Measurements from ENCODE around the gene CTSO. TPM values are rescaled to one million over a fixed set of nuclear protein-coding genes. Genes with fewer than 3 reads are reported as not detected.
"Not testable (repeated sequence)": the region's sequence is repeated elsewhere in the genome, so short reads cannot be mapped to it uniquely, and the experiment has no call there.

CTSO gene
- polyA plus RNA-seq, 6 donors from 2014 or later, result 43.7 to 84.7 (median 53.1) TPM

DNA sequence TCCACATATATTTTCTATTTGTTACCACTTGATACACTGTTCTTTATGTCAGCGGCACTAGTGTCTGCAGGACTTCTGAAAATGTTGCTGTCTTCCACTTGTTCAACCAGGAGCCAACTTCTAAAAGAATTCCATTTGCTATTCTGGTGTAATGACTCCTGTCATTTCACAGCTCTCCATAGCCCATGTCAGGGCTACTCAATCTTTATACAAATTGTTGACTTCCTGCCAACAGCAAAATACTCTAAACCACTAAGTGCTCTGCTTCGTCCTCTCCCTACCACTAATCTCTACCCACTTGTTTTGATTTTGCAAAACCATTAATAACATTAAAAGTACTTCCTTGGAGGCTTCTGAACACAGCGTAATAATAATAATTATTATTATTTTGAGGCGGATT, 7.2 kb downstream of the CTSO start:
- no peaks in the 10 kb centered on the region for H3K27me3 Mint-ChIP-seq
- no peaks in the 10 kb centered on the region for H3K9me3 Mint-ChIP-seq
- DNase-seq (no peak), ATAC-seq (ENCODE audit: low read depth in 2 of 2) (no peak)
- H3K27ac Mint-ChIP-seq, result peak overlapping the region in 1 of 6 donors; percentile 37
- H3K4me1 Mint-ChIP-seq, result peaks cover 1 to 4% (median 4%) of the 10 kb centered on the region in 3 donors
- H3K36me3 Mint-ChIP-seq, result peaks cover 4 to 6% of the 10 kb centered on the region in 2 donors
- no peak overlapping the region for H3K4me3 Mint-ChIP-seq

DNA sequence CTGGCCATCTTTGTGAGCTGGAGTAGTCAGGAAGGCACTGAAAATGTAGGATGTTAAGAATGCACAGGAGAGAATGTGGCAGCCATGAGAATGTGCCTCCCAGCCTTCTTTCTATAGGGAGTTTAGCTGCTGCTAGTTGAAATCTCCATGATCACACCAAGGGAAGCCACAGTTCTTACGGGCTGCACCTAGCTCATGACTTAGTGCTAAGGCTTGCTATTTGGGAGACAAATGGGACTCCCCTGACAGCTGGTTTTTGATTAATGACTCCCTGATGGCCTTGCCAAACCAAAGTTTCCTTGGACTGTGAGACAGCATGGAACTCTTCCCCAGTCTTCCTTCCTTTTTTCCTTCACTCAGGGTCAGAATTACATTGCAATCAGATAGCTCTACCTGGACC, 9.2 kb downstream of the CTSO start:
- H3K4me3 Mint-ChIP-seq, result no peak overlapping the region
- H3K36me3 Mint-ChIP-seq, result peaks cover 14 to 19% of the 10 kb centered on the region in 2 donors
- H3K27ac Mint-ChIP-seq, result no peak overlapping the region
- H3K27me3 Mint-ChIP-seq, result no peaks in the 10 kb centered on the region
- DNase-seq (no peak), ATAC-seq (ENCODE audit: low read depth in 2 of 2) (no peak)
- H3K9me3 Mint-ChIP-seq, result no peaks in the 10 kb centered on the region
- H3K4me1 Mint-ChIP-seq, result peaks cover 0 to 4% (median 2%) of the 10 kb centered on the region in 3 donors

DNA sequence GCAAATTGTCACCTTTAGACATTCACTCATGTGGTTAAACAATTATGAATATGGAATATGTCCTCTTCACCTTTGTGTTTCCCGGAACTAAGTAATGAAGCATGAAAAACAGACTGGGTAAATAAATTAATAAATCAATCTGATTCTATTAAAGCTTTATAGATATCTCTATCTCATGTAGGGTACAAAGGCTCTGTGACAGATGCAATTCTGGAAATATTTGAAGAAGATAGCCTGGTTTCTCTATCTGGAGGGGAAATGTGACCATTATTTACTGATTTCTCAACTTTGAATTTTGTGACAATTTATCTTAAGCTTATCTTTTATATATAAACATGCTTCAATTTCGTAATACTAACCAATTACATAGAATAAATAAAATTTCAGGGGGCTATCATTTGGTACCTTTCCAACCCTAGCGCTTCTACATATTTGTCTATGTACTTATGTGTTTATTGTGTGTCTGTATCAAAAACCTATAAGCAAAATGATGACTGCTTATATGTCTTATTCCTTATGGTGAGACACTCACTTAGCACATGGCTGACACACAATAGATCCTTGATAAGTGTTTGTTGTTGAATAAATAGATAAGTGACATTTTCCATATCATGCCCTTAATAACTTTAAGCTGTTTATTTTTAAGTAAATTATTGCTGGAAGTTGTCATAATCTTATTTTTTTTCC, 9.9 kb downstream of the CTSO start:
- no peak overlapping the region for H3K27ac Mint-ChIP-seq
- DNase-seq, result no peak
- H3K9me3 Mint-ChIP-seq, result no peaks in the 10 kb centered on the region
- ATAC-seq (ENCODE audit: low read depth in 2 of 2), result no peak
- H3K27me3 Mint-ChIP-seq, result no peaks in the 10 kb centered on the region
- no peak overlapping the region for H3K4me3 Mint-ChIP-seq
- H3K36me3 Mint-ChIP-seq, result peaks cover 14 to 19% of the 10 kb centered on the region in 2 donors
- H3K4me1 Mint-ChIP-seq, result peaks cover 0 to 4% (median 0%) of the 10 kb centered on the region in 3 donors

DNA sequence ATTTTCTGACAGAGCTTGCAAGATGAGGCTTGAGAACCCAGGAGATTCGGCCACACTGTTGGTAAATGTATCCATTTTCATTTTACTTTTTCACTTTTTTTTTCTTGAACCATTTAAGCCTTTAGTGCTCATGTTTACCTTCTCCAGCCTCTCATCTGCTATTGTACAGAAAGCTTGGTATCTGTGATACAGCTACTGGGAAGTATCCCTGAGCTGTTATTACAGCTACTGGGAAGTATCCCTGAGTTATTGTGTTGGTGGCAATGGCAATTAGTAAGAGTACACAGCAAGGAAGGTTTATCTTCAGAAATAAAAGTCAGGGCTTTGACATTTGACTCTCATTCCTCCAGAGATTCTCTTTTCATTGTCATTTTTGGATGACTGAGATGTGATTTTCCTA, 11.8 kb downstream of the CTSO start:
- Mint-ChIP-seq H3K36me3 (peaks cover 26 to 29% of the 10 kb centered on the region in 2 donors), H3K4me1 (peaks cover 0 to 4% (median 0%) of the 10 kb centered on the region in 3 donors), H3K27ac (no peak overlapping the region), H3K4me3 (no peak overlapping the region), H3K9me3 (no peaks in the 10 kb centered on the region), H3K27me3 (no peaks in the 10 kb centered on the region)
- DNase-seq (no peak), ATAC-seq (ENCODE audit: low read depth in 2 of 2) (no peak)

DNA sequence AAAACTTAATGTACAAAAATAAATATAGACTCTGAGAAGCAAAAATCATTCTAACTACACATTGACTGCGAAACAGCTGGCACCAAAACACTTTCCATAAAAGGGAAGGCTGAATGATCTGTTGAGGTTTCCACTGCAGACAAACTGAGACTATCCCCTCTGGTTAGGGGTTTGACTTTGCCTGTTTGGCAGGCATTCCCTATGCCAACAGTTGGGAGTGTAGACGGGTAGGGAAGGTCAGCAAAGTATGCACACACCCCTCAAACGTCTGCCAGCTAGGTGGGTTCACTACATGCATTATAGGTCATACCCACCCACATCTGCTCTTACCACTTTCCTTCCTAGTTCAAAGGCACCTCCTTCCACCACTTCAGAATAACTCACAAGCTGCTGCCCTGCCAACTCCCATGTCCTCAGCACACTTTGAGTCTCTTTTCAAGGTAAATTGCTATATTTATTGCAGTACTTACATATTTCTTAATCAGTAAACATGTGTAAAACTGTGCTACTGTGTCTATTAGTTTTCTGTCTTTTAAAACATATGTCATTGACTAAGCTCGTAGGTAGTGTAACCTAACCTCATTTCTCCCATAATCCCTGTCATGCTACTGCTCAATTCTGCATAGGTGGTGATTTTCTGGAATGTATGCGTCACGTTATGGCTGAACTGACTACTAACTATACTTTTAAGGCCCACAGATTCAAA, 12.4 kb downstream of the CTSO start:
- DNase-seq (no peak), ATAC-seq (ENCODE audit: low read depth in 2 of 2) (no peak)
- no peaks in the 10 kb centered on the region for H3K27me3 Mint-ChIP-seq
- H3K9me3 Mint-ChIP-seq, result no peaks in the 10 kb centered on the region
- no peak overlapping the region for H3K27ac Mint-ChIP-seq
- H3K4me1 Mint-ChIP-seq, result no peaks in the 10 kb centered on the region
- peak overlapping the region in 1 of 8 donors; percentile 11 for H3K4me3 Mint-ChIP-seq
- peaks cover 32 to 35% of the 10 kb centered on the region in 2 donors for H3K36me3 Mint-ChIP-seq

DNA sequence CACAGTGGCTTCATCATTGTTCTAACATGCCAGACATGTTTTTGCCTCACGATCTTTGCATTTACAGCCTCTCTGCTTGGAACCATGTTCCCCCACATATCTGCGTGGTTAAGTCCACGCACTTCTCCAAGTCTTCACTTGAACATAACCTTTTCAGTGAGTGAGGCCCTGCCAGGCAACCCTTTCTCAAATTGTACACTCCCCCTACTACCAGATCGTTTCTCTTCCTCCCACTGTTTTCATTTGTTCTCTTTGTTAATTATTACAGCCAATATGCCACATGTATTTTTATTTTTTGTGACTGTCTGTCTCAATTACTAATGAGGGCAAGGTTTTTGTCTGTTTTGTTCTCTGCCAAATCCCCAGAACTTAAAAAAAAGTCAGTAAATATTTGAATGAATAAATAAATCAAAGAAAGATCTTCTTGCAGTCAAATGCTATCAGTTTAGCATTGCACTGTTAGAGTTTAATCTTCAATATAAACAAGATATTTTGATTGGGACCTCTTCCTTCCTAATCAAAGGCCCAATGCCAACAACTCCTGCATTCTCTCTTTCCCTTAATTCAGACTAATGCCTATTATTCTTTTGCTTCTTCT, 18.2 kb downstream of the CTSO start:
- DNase-seq, result no peak
- Mint-ChIP-seq H3K36me3 (peaks cover 47 to 58% of the 10 kb centered on the region in 2 donors), H3K27ac (peak overlapping the region in 1 of 6 donors; percentile 68), H3K4me1 (no peaks in the 10 kb centered on the region), H3K27me3 (no peaks in the 10 kb centered on the region), H3K9me3 (peaks cover 2 to 13% (median 6%) of the 10 kb centered on the region in 7 donors), H3K4me3 (no peak overlapping the region)
- ATAC-seq (ENCODE audit: low read depth in 2 of 2), result no peak

DNA sequence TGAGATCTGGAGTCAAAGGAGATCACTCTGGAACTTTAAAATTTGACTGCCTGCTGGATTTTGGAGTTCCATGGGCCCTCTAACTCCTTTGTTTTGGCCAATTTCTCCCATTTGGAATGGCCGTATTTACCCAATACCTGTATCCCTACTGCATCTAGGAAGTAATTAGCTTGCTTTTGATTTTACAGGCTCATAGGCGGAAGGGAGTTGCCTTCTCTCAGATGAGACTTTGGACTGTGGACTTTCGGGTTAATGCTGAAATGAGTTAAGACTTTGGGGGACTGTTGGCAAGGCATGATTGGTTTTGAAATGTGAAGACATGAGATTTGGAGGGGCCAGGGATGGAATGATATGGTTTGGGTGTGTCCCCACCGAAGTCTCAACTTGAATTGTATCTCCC, 19.0 kb downstream of the CTSO start:
- H3K9me3 Mint-ChIP-seq, result peaks cover 5 to 18% (median 14%) of the 10 kb centered on the region in 7 donors
- peak overlapping the region in 1 of 6 donors; percentile 88 for H3K27ac Mint-ChIP-seq
- not testable (repeated sequence) for H3K27me3 Mint-ChIP-seq; H3K4me1 Mint-ChIP-seq; H3K4me3 Mint-ChIP-seq; ATAC-seq (ENCODE audit: low read depth in 2 of 2); DNase-seq
- peaks cover 45 to 60% of the 10 kb centered on the region in 2 donors for H3K36me3 Mint-ChIP-seq

DNA sequence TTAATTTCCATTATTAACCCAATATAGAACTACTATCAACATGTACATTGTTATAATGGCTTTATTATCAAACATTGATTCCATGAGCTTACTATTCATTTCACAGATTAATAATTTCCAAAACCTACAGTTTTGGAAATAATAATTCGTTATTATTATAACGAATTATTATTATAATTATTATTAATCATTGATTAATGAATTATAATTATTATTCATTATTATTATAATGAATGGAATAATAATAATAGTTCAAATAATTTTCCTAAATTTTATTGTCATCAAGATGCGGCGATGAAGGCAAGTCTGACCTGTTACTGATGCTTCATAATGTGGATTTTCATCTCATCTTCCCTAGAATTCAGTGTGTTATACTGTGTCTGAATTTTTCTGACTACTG, 22.0 kb downstream of the CTSO start:
- DNase-seq, result no peak
- H3K36me3 Mint-ChIP-seq, result peaks cover 48 to 56% of the 10 kb centered on the region in 2 donors
- peaks cover 5 to 26% (median 20%) of the 10 kb centered on the region in 7 donors for H3K9me3 Mint-ChIP-seq
- ATAC-seq (ENCODE audit: low read depth in 2 of 2), result no peak
- no peak overlapping the region for H3K27ac Mint-ChIP-seq
- no peaks in the 10 kb centered on the region for H3K27me3 Mint-ChIP-seq
- no peak overlapping the region for H3K4me3 Mint-ChIP-seq
- H3K4me1 Mint-ChIP-seq, result peaks cover 0 to 6% (median 4%) of the 10 kb centered on the region in 3 donors

DNA sequence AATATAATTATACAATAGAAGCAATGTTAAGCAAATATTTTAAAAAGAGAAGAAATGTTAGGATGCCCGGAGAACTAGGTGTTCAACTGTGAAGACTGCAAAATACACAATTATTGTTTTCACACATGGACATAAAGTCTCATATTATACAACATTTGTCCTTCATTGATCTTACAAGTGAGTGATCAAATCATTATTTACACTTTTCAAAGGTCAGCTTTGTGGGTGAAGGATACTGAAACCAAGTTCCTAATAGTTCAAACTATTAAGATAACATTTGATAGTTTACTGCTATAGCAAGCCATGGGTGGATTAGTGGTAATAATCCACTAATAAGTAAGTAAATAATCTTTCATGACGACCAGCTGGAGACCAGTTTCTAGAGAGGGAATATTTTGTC, 23.3 kb downstream of the CTSO start:
- DNase-seq (no peak), ATAC-seq (ENCODE audit: low read depth in 2 of 2) (no peak)
- peaks cover 45 to 55% of the 10 kb centered on the region in 2 donors for H3K36me3 Mint-ChIP-seq
- no peak overlapping the region for H3K4me3 Mint-ChIP-seq
- H3K27me3 Mint-ChIP-seq, result no peaks in the 10 kb centered on the region
- H3K4me1 Mint-ChIP-seq, result peaks cover 0 to 6% (median 4%) of the 10 kb centered on the region in 3 donors
- no peak overlapping the region for H3K27ac Mint-ChIP-seq
- H3K9me3 Mint-ChIP-seq, result peaks cover 5 to 26% (median 19%) of the 10 kb centered on the region in 7 donors

DNA sequence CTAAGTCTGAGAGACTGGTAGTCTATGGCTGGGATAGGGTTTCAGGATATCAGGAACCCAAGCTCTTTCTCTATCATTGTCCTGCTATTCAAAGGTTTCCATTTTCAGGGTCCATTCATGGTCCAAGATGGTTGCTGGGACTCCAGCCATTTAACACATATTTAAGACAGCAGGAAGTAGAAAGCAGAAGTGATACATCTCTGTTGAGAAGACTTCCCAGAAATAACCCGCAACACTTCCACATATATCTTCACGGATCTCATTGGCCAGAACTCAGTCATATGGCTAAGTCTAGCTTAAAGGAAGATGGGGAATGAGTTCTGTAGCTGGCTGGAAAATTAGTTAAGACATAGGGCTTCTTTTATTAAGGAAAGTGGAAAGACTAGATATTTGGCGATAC, 23.8 kb downstream of the CTSO start:
- Mint-ChIP-seq H3K9me3 (peaks cover 3 to 26% (median 16%) of the 10 kb centered on the region in 7 donors), H3K27me3 (no peaks in the 10 kb centered on the region), H3K4me3 (no peak overlapping the region), H3K4me1 (peaks cover 0 to 6% (median 4%) of the 10 kb centered on the region in 3 donors), H3K36me3 (peaks cover 46 to 53% of the 10 kb centered on the region in 2 donors), H3K27ac (no peak overlapping the region)
- DNase-seq, result no peak
- ATAC-seq (ENCODE audit: low read depth in 2 of 2), result peak; percentile 35 to 41

DNA sequence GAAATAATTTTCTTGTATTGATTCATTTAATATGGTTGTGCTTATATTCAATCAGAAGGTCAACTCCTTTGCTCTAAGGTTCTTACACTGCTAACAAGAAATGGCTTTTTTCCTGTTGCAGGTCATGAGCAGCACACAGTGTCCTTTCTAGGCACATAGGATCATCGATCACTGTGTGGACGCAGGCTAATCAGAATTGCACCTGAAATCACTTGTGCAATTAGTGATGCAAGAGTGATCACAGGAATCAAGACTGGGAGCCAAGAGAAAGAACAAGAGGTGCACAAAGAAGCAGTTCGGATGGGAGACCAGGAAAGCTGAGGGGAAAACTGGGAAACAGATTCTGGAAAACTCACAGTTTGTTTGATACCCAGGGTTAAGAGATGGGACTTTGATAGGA, 29.0 kb downstream of the CTSO start:
- Mint-ChIP-seq H3K27ac (peak overlapping the region in 2 of 6 donors; percentile 10 to 55), H3K36me3 (peaks cover 51 to 56% of the 10 kb centered on the region in 2 donors)

DNA sequence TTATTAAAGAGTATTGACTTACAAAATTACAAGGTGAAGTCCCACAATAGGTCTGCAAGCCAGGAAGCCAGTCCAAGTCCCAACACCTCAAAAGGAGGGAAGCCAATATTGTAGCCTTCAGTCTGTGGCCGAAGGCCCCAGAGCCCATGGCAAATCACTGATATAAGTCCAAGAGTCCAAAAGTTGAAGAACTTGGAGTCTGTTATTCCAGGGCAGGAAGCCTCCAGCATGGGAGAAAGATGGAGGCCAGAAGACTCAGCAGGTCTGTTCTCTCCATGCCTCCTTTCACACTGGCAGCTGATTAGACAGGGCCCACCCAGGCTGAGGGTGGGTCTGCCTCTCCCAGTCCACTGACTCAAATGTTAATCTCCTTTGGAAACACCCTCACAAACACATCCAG, 32.1 kb downstream of the CTSO start:
- H3K27me3 Mint-ChIP-seq, result no peaks in the 10 kb centered on the region
- H3K9me3 Mint-ChIP-seq, result peaks cover 0 to 6% (median 0%) of the 10 kb centered on the region in 7 donors
- no peaks in the 10 kb centered on the region for H3K4me1 Mint-ChIP-seq
- H3K27ac Mint-ChIP-seq, result no peak overlapping the region
- DNase-seq (no peak), ATAC-seq (ENCODE audit: low read depth in 2 of 2) (no peak)
- no peak overlapping the region for H3K4me3 Mint-ChIP-seq
- H3K36me3 Mint-ChIP-seq, result peaks cover 41 to 42% of the 10 kb centered on the region in 2 donors

More for the DNA sequence above, 29.0 kb downstream of the CTSO start:
- no peak overlapping the region for H3K4me3 Mint-ChIP-seq
- no peaks in the 10 kb centered on the region for H3K4me1 Mint-ChIP-seq
- no peaks in the 10 kb centered on the region for H3K27me3 Mint-ChIP-seq
- peaks cover 2 to 16% (median 4%) of the 10 kb centered on the region in 7 donors for H3K9me3 Mint-ChIP-seq
- no peak for DNase-seq
- ATAC-seq (ENCODE audit: low read depth in 2 of 2), result no peak

DNA sequence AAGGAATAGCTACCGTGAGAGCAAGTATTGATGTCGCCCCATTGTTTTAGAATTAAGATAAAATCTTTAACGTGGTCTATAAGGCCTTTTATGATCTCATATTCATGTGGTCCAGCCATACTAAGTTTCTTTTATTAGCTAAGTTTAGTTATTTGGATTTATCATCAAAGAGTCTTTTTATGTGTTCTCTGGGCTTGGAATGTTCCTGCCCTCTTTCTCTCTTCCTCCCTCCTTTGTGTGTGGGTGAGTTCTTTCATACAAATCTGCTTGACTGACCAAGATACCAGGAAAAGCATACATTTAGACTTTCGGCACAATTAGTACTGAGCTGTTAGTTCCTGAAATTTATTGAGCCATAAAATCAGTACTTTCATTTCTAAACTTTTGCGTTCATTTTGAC, 38.9 kb downstream of the CTSO start:
- Mint-ChIP-seq H3K27ac (no peak overlapping the region), H3K36me3 (no peaks in the 10 kb centered on the region), H3K4me3 (no peak overlapping the region), H3K27me3 (peaks cover 5 to 11% (median 8%) of the 10 kb centered on the region in 3 donors), H3K4me1 (no peaks in the 10 kb centered on the region), H3K9me3 (peaks cover 0 to 2% (median 0%) of the 10 kb centered on the region in 7 donors)
- no peak for ATAC-seq (ENCODE audit: low read depth in 2 of 2)
- DNase-seq, result no peak
